Hematopoietic multipotent progenitor cell treated with erythropoietin and hydrocortisone succinate and interleukin-3 and kit ligand, for 8 days (in vitro differentiated cells): ENCODE results near the gene PCDH9.

Source experiments
- DNase-seq: peaks from one replicate; pipeline ENCODE4 v3.0.0-alpha.2; 2015

The PCDH9 gene

GRCh38 chr13:66700117-66700601 is 530.0 kb downstream of the PCDH9 start:
- no peak for DNase-seq

DNA sequence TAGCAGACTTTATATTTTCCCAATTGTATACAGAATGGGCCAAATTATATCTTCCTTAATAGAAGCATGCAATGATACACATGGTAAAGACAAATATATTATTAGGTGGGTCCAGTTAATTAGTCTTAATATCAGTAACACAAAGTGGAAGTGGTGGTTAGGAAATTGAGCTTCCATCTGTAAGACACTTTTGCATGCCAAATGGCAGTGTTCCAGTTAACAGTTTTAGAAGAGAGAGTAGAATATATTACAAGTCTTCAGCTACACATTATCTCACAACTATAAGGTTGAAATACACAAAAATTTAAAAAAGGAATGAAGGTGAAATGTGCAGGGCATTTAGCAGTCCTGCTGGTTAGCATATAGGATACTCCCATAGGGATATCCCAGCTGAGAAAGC is 536.5 kb downstream of the PCDH9 start:
- DNase-seq: no peak

DNA sequence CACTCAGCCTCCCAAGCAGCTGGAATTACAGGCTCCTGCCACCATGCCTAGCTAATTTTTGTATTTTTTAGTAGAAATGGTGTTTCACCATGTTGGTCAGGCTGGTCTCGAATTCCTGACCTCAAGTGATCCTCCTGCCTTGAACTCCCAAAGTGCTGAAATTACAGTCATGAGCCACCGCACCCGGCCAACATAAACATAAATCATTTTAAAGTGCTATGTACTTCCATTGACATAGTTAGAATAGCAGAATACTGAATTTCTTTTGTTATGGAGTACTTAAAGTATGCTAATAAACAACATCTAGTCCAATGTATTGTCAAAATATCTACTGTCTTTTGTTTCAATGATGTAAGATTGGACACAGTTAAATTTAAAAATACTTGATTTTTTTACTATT is 539.0 kb downstream of the PCDH9 start:
- no peak for DNase-seq

GRCh38 chr13:66689628-66690027 is 540.5 kb downstream of the PCDH9 start:
- no peak for DNase-seq

DNA sequence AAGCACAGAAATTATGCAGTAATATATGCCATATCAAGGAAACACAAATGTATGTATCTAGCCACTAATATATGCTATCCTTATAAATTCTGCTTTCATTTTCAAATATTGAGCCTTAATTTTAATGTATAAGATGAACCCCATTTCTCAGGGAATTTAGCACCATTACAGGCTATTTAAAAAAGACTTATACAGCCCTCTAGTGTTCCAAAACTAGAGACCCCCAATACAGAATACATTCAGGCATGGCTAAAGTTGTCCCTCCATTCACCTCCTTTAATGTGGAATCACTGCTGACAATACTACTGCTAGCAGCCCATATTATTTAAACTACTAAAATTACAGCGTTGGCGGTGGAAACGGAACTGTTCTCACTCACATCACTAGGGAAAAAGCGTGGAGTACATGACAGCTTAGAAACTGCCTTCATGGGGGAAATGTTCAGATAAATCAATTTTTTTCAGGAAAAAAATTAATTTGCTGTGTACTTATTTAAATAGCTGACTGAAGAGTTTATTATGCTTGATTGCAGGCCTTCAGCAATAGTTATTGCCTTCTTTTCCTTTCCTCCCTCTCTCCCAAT is 541.0 kb downstream of the PCDH9 start:
- DNase-seq: no peak

- no peak for DNase-seq
Measured at GRCh38 chr13:66681403-66681802, 548.7 kb downstream of the PCDH9 start.

GRCh38 chr13:66680031-66680430 is 550.1 kb downstream of the PCDH9 start:
- DNase-seq: no peak

- DNase-seq: no peak
Measured at GRCh38 chr13:66675620-66676019, 554.5 kb downstream of the PCDH9 start.

DNA sequence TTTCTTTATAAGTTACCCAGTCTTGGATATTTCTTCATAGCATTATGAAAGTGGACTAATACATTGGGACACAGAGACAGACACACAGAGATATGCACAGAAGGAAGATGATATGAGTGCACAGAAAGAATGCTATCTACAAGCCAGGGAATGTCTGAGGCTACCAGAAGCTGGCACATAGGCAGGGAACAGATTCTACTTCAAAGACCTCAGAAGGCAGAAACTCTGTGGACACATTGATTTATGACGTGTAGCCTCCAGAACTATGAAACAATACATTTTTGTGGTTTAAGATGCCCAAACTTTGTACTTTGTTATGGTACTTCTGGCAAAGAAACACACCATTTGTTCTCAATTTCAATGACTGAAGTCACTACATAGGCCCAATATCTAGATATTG is 556.7 kb downstream of the PCDH9 start:
- DNase-seq: no peak

- DNase-seq: no peak
Measured at GRCh38 chr13:66665991-66666390, 564.1 kb downstream of the PCDH9 start.

GRCh38 chr13:66663711-66664110 is 566.4 kb downstream of the PCDH9 start:
- DNase-seq: no peak

GRCh38 chr13:66663206-66663605 is 566.9 kb downstream of the PCDH9 start:
- DNase-seq: no peak

GRCh38 chr13:66661336-66661735 is 568.8 kb downstream of the PCDH9 start:
- no peak for DNase-seq

GRCh38 chr13:66660468-66660813 is 569.7 kb downstream of the PCDH9 start:
- DNase-seq: no peak

DNA sequence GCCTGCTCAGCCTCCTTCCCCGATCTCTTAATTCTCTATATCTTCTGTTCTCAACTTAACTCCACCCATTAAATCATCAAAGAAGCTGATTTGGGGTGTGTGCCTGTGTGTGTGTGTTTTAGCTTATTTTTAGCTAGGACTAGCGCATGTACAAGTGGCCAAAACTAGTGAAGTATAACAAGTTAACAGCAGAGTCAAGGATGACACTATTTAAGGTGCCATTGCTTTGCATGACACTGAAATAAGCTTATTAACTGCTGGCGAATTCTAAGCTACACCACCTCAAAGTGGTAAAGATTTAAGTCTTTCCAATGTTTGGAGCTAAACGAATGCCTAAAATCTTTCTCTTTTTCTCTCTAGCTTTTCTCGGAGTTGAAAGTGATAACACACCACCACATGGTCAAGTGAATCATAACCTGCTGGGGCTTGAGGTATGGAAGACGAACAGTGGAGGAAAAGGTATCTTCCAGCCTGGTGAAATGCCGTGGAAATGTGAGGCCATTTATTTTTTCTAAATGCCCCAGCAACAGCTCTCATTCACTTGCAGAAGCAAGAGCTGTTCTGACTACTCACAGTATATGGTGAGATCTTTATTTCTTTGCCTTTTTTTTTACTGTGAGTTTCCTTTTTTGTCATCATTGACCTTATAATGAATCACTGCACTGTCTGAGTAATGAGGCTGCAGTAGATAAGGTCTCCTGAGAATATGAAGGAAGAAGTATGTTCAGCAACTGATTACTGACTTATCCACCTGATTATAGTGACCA is 570.3 kb downstream of the PCDH9 start:
- no peak for DNase-seq

DNA sequence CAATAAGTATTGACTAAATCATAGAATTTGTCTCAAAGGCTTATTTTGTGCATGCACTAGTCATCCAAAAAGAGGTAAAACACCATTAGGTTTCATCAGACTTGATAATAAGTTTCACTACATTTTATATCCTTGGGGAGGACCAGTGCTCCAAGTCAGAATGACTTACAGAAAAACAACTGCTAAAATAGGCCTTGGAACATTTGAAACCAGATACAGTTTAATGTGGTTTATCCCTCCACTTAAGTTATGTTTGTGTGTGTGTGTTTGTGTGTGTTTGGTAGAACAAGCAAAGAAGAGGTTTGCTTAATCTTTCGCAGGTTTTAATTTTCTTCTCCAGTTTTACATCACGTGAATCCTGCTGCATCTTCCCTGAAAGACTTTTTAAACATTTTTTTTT is 570.9 kb downstream of the PCDH9 start:
- no peak for DNase-seq

DNA sequence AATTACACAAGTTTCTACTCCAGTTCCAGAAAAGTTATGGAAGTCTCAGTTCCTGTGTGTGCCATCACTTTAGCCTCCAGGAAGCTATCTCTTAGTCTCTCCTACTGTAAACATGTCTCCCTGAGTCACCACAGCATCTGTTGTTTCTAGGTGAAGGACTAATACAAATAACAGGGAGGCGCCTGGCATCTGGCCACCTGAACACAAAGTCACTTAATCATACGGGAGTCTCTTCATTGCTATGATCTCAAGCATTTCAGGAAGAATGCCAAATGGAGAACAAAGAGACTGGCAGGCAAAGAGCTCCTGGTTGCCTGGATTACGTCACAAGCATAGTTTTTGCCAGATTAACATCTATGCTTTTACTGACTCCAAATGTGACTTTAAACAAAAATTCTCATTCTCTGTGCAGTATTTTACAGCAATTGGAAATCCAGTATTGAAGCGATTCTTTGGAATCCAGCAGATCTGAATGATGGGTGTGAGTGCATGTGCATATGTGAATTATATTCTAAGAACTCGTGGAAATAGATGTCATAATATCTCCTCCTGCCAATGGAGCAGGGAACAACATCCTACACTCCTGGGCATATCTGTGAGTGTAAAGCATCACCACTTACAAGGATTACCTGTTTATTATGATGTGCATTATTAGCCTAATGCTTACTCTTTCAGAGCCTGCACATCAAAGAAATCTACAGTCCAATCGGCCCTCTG is 572.8 kb downstream of the PCDH9 start:
- DNase-seq: no peak

DNA sequence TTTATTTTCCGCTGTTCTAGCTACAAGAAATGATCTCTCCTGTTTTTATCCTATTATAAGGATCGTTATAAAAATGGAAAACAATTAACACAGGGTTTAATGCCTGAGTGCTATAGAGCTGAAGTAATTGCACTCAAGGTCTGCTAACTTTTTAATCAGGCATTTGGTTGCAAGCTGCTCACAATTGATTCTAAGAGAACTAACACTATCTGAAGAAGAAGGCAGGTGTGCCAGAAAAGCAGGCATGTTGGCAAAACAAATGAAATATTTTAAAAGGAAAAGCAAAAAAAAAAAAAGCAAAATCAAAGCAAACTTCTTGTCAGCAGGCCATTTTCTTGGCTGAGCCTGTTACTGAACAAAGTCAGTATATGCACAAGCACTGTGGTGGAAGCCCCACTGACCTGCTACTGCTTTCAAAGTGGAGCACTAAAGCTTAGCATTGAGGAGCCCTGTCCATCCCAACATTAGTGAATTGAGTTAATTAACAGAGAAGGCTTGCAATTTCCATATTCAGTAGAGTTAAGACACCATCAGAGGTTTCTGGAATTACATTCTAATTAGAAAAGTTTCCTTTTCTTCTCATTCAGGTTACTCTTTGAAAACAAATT is 574.2 kb downstream of the PCDH9 start:
- DNase-seq: no peak

DNA sequence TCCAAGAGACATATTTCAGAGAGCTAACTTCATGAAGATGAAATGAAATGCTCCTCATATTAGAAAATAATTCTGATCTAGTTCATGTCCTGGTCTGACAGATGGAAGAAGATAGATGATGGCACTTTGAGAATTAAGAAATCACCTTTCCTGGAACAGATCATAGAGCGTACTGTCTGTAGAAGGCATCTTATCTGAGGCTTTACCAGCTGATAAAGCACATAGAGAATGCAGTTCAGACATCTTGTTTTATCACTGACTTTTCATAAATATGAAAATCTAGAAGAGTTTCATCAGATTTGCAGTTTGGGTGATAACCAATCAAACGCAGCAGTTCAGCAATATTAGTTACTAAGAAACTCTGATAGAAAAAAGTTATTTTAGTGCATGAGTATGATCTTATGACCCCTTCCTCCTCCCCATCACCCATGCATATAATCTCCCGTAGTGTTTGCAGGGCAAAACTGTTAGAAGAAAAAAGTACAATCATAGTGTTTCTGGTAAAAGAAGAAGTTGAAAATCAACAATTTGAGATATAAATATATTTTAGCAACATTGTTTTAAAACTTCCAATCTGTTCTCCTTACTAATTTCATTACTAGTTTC is 585.2 kb downstream of the PCDH9 start:
- DNase-seq: no peak

- no peak for DNase-seq
Measured at GRCh38 chr13:66640231-66640630, 589.9 kb downstream of the PCDH9 start.

GRCh38 chr13:66639044-66639443 is 591.1 kb downstream of the PCDH9 start:
- DNase-seq: no peak

GRCh38 chr13:66635526-66635925 is 594.6 kb downstream of the PCDH9 start:
- DNase-seq: no peak

GRCh38 chr13:66634384-66634783 is 595.8 kb downstream of the PCDH9 start:
- DNase-seq: no peak
